Inferior parietal cortex (tissue), 1 donor: ENCODE measurements around the gene REX1BD.
"Not testable (repeated sequence)": the region's sequence is repeated elsewhere in the genome, so short reads cannot be mapped to it uniquely, and the experiment has no call there.

ENCODE experiments used
- DNase-seq: peaks from one replicate; pipeline ENCODE4 v3.0.0-alpha.2; 2016; ENCODE audit errors: extremely low spot score

REX1BD gene

DNA sequence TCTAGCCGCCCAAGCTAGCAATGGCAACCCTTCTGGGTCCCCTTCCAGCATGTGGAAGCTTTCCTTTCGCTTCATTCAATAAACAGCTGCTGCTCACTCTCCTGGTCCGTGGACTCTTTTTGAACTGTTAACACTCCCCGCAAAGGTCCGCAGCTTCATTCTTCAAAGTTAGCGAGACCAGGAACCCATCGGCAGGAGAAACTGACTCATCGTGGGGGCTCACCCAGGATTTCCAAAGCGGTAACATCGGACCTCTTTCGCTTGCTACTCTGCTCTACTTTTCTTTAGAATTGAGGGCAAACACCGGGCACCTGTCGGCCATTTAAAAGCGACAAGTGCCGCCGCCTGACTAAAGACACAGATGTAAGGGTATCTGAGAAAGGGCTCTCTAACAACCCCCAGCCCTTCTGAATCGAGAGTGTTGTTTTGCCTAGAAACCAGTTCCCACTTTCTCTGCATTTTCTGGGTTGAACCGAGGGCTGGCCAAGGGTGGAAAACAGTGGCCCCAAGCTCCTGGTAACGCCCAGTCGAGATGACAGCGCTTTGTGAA is 11.2 kb upstream of the REX1BD start:
- no peak for DNase-seq

DNA sequence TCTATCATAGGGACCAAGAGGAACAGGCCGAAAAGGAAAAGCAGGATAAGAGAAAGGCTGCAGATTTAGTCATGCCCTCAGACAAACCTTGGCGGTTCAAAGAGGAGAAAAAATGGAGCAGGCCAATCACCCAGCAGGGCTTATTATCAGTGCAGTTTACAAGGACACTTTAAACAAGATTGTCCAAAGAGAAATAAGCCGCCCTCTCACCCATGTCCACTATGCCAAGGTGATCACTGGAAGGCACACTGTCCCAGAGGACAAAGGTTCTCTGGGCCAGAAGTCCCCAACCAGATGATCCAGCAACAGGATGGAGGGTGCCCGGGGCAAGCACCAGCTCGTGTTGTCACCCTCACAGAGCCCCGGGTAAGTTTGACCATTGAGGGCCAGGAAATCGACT is 8.3 kb upstream of the REX1BD start:
- no peak for DNase-seq

DNA sequence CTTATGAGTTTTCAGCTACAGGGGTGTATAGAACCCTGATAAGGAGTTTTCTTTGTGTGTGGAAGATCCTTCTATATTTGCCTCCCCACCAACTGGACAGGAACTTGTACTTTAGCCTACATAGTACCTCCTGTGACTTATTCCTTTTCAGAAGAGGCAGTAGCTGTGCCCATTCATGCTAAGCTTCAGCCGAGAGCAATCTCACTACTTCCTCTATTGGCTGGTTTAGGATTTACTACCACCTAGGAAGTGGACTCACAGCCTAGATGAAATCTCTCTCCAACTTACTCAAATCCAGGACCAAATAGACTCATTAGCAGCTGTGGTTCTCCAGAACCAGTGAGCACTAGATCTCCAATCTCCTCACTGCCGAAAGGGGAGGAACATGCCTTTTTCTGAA is 2.3 kb upstream of the REX1BD start:
- no peak for DNase-seq

DNA sequence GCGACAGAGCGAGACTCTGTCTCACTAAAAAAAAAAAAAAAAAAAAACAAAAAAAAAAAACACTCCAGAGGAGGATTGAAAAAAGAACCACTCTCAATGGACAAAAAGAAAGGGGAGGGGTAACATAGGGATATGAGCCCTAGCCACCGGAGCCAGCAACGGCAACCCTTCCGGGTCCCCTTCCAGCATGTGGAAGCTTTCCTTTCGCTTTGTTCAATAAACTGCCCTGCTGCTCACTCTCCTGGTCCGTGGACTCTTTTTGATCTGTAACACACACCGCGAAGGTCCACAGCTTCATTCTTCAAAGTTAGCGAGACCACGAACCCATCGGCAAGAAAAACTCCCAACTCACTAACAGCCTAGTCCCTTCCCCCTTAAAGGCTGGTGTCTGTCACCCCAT is 1.0 kb upstream of the REX1BD start:
- DNase-seq = no peak

DNA sequence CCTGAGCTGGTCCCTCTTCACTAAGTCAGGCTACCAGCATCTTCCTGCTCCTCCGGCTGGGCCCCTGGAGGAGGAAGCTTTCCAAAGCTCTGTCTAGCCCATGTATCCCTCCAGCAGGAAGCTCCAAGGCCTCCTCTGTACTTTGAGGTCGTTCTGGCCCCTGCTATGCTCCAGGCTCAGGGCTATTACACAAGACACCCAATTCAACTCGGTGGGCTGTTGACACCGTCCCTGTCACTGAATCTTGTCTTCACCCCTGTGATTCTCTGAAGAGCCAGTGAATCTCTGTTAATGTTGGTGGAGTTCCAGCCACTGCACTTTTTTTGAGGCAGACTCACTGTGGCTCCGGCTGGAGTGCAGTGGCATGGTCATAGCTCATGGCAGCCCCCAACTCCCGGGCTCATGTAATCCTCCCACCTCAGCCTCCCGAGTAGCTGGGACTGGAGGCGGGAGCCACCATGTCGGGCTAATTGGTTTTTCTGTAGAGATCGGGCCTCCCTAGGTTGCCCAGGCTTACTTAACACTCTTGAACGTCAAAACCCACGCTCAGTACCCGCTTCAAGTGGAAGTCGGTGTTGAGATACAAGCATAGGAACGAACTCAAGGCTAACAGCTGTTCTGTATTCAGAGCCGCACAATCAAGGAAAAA is 512 bp upstream of the REX1BD start:
- no peak for DNase-seq

DNA sequence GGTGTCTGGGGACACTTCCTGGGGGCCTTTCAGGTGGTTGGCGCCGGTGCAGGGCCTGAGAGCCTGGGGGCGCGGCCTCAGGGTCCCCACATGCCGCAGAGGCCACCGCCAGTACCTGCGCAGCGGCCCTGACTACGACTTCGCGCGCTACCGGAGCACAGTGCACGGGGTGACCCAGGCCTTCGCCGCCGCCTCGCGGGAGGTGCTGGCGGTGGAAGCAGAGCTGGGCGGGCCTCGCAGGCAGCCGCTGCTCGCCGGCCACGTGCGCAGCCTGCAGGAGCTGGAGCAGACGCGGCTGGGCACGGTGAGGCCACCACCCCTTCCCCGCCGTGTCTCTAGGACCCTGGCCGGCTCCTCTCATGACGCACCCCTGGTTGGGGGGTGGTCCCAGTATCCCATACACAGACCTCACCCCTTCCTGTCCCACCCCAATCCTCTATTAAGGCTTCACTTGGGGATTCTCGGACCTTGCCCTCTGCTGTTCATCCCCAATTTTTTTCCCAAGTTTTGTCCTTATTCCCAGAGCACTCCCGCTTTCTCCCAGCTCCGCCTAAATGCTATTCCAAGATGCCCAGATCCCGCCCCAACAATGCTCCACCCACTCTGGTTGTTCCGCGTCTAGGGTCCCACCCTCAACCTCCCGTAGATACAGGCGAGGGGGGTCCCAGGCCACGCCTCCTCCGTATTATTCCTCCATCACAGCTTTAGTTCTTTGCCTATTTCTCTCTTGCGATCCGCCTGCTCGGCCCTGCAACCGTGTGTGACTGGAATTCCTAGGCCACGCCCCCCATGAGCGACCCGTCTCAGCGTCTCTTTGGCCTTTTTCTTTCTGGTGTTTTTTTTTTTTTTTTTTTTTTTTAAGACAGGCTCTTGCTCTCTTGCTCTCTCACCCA is 1.0 kb downstream of the REX1BD start:
- DNase-seq = no peak

DNA sequence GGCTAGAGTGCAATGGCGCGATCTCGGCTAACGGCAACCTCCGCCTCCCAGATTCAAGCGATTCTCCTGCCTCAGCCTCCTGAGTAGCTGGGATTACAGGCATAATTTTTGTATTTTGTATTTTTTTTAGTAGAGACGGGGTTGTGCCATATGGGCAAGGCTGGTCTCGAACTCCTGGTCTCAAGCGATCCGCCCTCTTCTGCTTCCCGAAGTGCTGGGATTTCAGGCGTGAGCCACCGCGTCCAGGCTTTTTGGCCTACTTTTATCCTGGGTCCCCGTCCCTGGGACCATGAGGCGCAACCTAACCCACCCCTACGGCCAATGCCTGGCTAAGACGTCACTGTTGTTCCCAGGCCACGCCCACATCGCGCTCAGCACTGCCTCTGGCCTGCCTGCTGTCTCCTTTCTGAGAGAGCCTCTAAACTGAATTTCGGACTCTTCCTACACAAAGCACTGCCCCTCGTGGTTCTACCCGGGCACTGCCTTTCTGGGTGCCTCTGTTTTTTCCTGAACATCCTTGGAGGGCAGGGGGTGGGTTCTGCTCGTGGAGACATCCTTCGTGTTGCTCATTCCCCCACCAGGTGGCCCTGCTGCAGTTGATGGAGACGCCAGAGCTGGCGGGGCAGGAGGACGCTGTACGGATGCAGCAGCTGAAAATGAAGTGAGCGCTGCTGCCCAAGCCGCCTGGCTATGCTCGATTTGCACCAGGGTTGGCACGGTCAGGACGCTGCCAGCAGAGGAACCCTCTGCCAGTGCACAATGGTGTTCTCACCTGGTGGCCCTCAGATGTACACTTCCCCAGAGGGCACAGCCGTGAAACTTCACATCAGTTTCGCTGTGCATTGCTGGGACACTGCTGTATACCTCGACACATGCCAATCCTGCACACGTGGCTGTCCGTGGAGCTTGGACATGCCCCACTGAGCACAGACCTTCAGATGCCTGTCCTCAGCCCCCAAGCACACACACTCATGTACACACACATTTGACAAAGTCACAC is 2.0 kb downstream of the REX1BD start:
- DNase-seq = peak; percentile 87

DNA sequence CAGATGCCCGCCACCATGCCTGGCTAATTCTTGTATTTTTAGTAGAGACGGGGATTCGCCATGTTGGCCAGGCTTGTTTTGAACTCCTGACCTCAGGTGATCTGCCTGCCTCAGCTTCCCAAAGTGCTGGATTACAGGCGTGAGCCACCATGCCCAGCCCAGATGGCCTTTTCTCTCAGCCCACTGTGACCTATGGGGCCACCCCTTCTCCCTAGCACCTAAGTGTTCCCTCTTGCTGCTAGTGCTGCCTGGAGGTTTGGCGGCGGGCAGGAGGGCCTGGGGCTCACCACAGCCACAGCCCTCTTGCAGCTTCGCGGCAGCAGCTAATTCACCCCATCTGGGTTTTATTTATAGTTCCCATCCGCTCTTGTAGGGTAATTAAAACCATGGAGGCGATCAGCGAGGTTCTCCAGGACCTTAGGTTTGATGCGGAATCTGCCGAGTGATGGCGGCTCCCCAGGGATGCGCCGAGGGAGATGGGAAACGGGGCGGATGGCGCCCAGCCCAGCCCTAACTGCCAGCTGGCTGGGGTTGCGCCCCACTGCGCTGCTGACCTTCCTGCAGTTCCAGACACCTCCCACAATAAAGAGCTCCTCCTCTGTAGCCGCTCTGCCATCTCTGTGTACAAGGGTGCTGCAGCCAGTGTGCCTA is 3.3 kb downstream of the REX1BD start:
- no peak for DNase-seq

DNA sequence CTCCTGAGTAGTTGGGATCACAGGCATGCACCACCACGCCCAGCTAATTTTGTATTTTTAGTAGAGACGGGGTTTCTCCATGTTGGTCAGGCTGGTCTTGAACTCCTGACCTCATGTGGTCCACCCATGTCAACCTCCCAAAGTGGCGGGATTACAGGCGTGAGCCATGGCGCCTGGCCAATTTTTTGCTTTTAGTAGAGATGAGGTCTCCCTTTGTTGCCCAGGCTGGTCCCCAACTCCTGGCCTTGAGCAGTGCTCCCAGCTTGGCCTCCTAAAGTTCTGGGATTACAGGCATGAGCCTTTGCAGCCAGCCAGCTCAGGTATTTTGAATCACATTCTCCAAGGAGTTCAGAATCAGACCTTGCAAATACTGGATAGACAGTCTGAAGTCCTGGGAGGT is 4.1 kb downstream of the REX1BD start:
- not testable (repeated sequence) for DNase-seq

DNA sequence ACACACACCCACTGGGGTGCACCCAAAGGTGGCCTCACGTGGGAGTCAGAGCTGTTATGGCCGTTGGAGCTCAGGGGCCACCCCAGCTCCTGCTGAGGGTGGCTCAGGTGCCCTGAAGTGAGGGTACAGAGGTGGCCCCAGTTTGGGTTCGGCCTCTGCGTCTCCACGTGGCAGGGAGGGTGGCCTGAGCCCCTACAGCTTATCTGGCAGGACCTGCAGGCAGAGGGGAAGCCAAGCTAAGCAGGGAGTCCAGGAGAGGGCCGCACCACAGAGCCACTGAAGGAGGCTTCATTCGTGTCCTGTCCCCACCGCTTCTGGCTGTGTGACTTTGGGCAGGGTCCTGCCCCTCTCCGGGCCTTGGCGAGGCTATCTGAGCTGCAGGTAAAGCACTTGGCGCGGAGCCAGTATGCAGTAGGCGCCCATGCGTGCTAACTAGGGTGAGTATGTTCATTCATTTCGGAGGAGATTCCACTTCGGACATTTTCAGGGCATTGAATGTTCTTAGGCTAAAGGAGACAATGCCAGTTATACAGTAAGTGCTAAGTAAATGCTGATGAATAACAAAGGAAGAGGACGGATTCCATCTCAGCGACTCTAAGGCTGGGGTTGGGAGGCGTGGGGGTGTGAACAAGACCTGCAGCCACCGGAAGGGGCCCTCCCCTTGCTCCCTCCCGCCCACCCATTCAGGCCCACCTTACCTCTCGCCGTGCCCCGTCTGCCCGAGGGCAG is 4.9 kb downstream of the REX1BD start:
- DNase-seq = no peak

DNA sequence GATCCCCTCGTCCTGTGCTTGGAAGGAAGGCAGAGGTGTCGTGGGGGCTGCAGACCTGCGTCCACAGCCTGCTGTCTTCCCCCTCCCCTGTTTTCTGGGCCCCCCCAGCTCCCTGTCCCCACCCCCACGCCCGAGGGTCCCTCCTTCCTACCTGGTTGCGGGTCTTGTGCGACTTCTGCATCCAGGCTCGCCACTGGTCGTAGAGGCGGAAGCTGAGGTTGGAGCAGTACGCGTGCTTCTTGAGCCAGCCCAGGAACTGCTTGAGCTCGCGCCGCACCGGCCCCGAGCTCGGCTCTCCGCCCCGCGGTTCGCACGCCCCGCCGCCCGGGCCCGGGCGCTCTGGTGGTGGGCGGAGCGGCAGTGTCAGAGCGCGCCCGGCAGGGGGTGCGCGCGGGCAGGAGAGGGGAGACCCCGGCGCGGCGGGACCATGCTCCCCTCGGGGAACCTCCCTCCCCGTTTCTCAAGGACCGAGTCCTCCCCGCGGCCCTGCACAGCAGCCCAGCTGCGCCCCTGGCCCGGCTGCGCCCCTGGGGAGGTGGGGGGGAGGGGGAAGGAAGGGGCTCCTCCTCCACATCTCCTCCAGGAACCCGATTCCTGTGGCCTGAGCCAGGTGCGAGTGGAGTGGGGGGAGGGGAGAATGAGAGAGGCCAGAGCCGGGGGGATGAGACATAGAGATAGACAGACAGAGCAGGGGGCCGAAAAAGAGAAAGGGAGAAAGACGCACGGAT is 5.7 kb downstream of the REX1BD start:
- peak; percentile 61 for DNase-seq

DNA sequence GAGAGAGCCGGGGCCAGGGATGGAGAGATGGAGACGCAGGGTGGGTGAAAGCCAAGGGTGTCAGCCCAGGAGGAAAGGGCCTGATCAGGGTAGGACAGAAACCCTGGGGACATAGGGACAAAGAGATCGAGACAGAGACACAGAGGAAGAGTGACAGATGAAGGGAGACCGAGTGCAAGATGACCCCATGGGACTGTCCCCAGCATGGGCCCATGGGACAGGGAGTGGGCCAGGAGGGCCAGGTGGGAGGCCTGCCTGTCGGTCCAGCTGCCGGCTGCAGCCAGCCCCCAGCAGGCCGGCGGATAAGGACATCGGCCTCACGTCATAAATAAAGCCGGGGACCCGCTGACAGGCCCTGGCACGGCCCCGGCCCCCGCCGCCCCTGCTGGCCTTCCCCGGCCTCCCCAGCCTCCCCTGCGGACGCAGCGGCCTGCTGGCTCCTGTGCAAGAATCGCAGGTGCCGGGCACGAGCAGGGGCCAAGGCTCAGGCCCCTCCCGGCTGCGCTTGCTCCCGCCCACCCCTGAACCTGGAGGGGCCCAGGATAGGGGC is 6.3 kb downstream of the REX1BD start:
- no peak for DNase-seq

DNA sequence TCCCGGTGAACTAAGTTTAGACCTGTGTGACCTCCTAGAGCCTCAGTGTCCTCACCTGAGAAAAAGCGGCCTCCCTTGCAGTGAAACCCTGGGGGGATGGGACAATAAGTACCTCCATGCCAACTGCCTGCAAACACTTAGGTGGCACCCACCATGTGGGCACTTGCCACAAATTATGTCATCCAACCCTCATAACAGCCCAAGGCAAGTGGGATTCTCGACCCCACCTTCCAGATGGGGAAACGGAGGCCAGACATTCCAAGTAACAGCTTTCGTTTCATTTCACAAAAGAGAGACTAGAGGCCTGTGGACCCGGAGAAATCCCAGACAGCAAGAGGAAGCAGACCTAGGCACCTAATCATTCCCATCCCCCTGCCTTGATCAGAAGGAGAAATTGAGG is 6.9 kb downstream of the REX1BD start:
- DNase-seq = no peak

DNA sequence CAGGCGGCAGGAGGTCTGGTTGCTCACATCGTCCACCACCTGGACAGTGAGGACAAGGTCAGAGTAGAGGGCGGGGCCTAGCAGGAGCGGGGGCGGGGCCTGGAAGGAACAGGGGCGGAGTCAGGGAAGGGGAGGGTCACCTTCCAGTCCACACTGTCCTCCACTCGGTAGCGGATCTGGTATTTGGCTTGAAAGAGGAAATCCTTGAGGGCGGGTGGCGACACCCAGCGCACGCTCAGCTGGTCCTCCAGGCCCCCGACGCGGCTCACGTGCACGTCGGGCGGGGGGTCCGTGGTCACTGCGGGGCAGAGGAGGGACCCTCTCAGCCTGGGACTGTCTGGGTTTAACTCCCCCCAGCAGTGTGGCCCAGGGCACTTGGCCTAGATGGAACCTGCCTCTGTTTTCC is 8.2 kb downstream of the REX1BD start:
- no peak for DNase-seq

DNA sequence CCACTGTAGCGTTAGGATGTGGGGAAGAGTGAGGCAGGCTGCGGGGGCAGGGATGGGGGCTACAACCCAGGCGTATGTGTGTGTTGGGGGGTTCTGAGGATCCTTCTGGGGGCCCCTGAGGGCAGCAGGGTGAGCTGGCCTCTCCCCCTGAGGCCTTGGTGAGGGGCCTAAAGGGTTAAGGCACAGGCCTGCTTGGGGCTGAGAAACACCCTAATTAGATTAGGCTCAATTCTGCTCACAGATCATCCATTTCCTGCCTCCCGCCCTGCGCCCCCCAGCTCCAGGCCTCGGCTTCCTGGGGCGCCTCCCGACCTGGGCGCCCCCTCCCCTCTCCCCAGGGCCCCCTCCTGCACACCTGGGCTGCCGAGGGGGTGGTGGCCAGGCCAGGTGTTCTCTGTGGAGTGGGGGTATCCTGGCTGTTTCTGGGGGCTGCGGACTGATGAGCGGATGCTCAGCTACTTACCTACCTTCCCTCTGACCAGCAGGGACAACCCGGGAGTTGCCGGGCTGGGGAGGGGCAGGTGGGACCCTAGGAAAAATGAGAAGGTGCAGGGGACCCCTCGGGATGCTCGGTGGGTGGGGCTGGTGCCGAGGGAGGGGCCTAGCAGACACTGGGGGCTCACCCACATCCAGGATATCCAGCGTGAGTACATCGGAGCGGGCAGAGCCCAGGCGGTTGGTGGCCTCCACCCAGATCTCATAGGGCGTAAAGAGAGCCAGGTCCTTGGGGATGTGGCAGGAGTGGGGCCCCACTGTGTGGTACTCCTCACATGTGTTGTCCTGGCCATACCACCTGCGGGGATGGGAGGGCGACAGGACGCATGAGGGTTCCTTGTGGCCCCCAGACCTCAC is 9.4 kb downstream of the REX1BD start:
- no peak for DNase-seq

DNA sequence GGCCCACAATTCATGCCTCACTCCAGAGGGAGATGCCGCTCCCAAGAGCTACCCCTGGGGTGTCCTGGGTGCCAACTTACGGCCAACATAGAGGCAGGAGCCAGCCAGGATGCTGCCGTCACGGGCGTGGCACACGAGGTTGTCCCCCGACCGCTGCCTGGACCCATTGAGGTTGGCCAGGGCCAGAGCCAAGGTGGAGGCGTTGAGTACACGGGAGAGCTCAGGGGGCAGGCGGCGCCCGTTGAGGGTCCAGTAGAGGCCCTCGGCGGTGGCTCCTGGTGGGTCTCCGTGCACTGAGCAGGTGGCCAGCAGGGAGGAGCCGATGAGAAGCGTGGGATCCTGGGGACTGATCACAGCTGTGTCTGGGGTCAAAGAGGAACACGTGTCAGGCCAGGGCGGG is 10.9 kb downstream of the REX1BD start:
- DNase-seq = no peak

DNA sequence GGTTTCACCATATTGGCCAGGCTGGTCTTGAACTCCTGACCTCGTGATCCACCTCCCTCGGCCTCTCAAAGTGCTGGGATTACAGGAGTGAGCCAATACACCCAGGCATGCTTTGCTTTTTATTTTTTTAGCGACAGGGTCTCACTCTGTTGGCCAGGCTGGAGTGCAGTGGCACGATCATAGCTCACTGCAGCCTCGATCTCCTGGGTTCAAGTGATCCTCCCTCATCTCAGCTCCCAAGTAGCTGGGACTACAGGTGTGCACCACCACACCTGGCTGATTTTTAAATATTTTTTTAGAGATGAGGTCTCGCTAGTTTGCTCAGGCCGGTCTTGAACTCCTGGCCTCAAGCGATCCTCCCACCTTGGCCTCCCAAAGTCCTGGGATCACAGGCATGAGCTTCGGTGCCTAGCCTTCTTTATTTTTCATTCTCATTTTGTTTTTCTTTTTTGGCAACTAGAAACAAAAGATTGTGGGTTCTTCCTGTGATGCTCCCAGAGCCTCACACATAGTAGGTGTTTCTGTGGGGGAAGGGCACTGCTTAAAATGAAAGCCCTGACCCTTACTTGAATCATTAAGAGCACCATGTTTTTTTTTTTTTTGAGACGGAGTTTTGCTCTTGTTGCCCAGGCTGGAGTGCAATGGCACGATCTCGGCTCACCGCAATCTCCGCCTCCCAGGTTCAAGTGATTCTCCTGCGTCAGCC is 12.2 kb downstream of the REX1BD start:
- DNase-seq = not testable (repeated sequence)

DNA sequence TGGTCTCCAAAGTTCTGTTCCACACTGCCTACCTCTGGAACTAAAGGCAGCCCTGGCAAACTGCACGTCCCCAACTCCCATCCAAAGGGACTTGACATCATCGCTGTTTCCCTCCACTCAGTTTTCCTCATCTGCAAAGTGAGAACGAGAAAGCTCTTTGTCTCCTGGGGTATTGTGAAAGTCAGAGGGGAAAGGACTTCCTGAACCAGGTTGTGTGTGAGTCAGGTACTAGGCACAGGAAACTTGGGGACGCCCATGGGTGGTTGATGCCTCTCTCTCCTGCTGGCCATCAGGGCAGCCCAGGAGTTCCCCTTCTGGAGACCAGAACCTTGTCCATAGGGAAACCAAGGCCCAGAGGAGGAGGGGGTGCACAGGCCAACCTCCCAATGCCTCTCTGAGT is 13.3 kb downstream of the REX1BD start:
- DNase-seq = no peak
